Neutrophil (primary cell): ENCODE data around the gene CC2D1A.
A peak's percentile ranks its signal among the peaks of the same experiment; 100 is the strongest.

Experiments
- H3K27ac ChIP-seq: fragments of 200-600 bp; sonication (generic); 2 replicates; pipeline ENCODE4 v1.5.1; 2016; ENCODE audit warnings: mild to moderate bottlenecking, moderate library complexity
- H3K27me3 ChIP-seq: fragments of 200-600 bp; sonication (generic); 2 replicates; pipeline ENCODE4 v1.6.0; 2016; ENCODE audit warnings: mild to moderate bottlenecking
- H3K36me3 ChIP-seq: fragments of 200-600 bp; sonication (generic); 2 replicates; pipeline ENCODE4 v1.5.1; 2017
- H3K4me1 ChIP-seq, 2 experiments: fragments of 200-600 bp in 1 of 2; sonication (generic) in 1 of 2; 1 replicate in 1 of 2; 2 replicates in 1 of 2; pipeline versions ENCODE4 v1.5.1 to v1.6.1; 2013 to 2016; ENCODE audit warnings: low read depth in 1 of 2, low read length in 1 of 2, mild to moderate bottlenecking in 1 of 2, moderate library complexity in 1 of 2; ENCODE audit not compliant: control insufficient read depth in 1 of 2, insufficient read depth in 1 of 2
- H3K4me3 ChIP-seq, 2 experiments: fragments of 200-600 bp in 1 of 2; sonication (generic) in 1 of 2; 1 replicate in 1 of 2; 2 replicates in 1 of 2; pipeline ENCODE4 v1.5.1; 2013 to 2016; ENCODE audit warnings: low read depth in 1 of 2, low read length in 1 of 2, mild to moderate bottlenecking in 1 of 2, moderate library complexity in 1 of 2
- H3K9me3 ChIP-seq: fragments of 200-600 bp; sonication (generic); 2 replicates; pipeline ENCODE4 v1.5.1; 2016
- TF ChIP-seq, protein P1 (sequence below): fragments of 200-600 bp; sonication (generic); IDR thresholded peaks from 2 replicates; pipeline ENCODE4 v1.5.1; 2016; ENCODE audit warnings: antibody characterized with exemption

CC2D1A gene

DNA sequence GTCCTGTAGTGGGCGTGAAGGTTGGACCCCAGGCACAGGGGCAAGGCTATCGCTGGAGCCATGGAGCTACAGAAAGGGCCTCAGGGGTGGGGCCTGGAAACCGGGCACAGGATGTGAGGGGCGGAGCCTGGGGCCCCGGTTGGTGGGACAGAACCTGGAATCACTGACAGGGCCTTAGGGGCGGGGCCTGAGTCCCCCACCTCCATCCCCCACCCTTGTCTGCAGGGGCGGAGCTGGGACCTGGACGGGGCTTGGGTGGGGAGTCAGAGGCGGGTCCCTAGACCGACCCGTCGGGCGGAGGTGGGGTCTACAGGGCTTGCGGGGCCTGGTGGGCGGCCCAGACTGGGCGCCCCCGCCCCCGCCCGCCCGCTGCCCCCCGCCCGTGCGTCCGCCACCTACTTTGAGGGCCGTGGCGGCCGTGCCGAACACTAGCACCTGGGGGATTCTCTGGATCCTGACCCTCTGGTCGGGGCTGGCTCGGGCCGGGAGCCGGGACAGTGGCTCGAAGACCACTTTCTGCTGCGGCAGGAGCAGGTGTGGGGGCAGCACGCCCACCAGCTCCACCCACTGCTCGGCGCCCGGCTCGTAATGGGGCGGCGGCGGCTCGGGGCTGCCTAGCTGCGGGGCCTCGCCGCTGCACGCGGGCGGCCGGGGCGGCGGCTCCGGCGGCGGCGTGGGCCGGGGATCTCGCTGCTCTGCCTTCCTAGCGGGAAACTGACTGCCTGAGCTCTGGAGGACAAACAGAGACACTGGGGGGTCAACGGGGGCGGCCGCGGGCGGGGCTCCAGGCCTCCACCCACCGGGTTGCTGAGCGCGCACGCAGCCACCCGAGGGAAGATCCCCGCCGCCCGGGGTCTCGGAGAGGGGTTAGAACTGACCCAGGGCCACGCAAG, 72.6 kb downstream of the CC2D1A start:
- peaks cover 26% of the 10 kb centered on the region for H3K27me3 ChIP-seq
- no peaks in the 10 kb centered on the region for H3K9me3 ChIP-seq
- H3K4me1 ChIP-seq = peaks cover 11 to 16% of the 10 kb centered on the region in 2 experiments
- TF ChIP-seq, protein P1, sequence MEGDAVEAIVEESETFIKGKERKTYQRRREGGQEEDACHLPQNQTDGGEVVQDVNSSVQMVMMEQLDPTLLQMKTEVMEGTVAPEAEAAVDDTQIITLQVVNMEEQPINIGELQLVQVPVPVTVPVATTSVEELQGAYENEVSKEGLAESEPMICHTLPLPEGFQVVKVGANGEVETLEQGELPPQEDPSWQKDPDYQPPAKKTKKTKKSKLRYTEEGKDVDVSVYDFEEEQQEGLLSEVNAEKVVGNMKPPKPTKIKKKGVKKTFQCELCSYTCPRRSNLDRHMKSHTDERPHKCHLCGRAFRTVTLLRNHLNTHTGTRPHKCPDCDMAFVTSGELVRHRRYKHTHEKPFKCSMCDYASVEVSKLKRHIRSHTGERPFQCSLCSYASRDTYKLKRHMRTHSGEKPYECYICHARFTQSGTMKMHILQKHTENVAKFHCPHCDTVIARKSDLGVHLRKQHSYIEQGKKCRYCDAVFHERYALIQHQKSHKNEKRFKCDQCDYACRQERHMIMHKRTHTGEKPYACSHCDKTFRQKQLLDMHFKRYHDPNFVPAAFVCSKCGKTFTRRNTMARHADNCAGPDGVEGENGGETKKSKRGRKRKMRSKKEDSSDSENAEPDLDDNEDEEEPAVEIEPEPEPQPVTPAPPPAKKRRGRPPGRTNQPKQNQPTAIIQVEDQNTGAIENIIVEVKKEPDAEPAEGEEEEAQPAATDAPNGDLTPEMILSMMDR = no peak
- H3K36me3 ChIP-seq = peaks cover 70% of the 10 kb centered on the region
- peak overlapping the region in 1 of 2 experiments; percentile 24 for H3K4me3 ChIP-seq
- no peak overlapping the region for H3K27ac ChIP-seq

- peaks cover 26% of the 10 kb centered on the region for H3K27me3 ChIP-seq
- H3K36me3 ChIP-seq = peaks cover 66% of the 10 kb centered on the region
- H3K4me3 ChIP-seq = no peak overlapping the region
- H3K4me1 ChIP-seq = peaks cover 11 to 16% of the 10 kb centered on the region in 2 experiments
- TF ChIP-seq, protein P1 = no peak
- no peak overlapping the region for H3K27ac ChIP-seq
- no peaks in the 10 kb centered on the region for H3K9me3 ChIP-seq
These were observed 73.2 kb downstream of the CC2D1A start for GRCh38 chr19:13979244-13979615.

DNA sequence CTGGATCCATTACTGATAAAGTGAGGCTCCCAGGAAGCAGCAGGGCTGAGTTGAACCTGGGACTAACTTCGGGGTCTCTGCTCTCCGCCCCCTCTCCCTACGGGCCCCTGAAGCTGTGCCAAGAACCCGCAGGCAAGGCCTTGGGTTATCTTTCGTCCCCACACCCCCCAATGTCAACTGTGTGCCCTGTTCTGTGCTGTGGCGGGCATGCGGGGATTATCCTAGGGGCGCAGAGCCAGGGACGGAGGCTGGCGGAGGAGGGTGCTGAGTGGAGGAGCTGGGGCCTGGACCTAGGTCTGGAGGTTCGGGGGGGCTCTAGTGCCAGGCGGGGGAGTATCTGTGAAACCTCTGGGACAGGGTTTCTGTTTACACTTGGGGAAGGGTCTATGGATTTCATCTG, 73.7 kb downstream of the CC2D1A start:
- Histone ChIP-seq H3K36me3 (peaks cover 62% of the 10 kb centered on the region), H3K9me3 (no peaks in the 10 kb centered on the region), H3K4me1 (peaks cover 11 to 16% of the 10 kb centered on the region in 2 experiments), H3K27ac (no peak overlapping the region), H3K4me3 (no peak overlapping the region), H3K27me3 (peaks cover 26% of the 10 kb centered on the region)
- TF ChIP-seq, protein P1 = no peak

DNA sequence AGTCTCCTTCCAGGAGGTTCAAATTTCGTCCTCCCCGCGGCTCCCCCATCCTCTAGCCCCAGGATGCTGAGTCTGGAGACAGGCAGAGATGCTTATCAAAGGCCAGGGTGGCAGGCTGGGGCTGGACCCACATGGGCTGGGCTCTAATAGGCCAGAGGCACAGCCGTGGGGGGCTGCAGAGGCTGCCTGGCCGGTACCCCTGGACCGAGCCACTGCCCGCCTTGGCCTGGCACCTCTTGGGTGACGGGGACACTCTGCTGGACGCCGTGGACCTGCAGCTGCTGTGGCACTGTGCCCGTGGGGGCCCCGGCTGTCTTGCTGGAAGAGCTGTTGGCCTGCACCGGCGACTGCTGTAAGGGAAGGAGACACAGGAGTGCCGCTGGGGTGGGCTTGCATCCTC, 74.3 kb downstream of the CC2D1A start:
- peaks cover 61% of the 10 kb centered on the region for H3K36me3 ChIP-seq
- H3K4me3 ChIP-seq = no peak overlapping the region
- TF ChIP-seq, protein P1 = no peak
- H3K27ac ChIP-seq = no peak overlapping the region
- peaks cover 11 to 16% of the 10 kb centered on the region in 2 experiments for H3K4me1 ChIP-seq
- H3K9me3 ChIP-seq = no peaks in the 10 kb centered on the region
- peaks cover 26% of the 10 kb centered on the region for H3K27me3 ChIP-seq
